ENCODE measurements around the gene TMEM123.
"Not testable (repeated sequence)": the region's sequence is repeated elsewhere in the genome, so short reads cannot be mapped to it uniquely, and the experiment has no call there.

The TMEM123 gene

GRCh38 chr11:102449651-102450570 lies 2.7 kb downstream of the TMEM123 start:
- no peak for DNase-seq (ENCODE audit: low read depth in 2 of 3, low spot score in 2 of 3)

DNA sequence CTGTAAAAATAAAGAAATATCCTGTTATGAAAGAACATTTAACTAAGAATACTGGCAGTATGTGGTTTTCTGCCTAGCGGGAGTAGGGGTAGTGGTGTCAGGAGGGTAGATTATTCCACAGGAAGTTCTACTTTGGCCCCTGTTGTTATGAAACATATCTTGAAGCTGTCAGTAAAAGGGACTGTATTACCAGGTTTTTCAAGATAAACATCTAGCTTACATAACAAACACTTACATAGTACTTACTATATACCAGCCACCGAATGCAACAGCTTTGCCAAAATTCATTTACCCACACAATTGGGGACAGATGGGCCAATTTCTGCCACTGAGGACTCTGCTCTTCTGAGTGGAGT lies 3.7 kb downstream of the TMEM123 start:
- DNase-seq (ENCODE audit: low read depth in 2 of 3, low spot score in 2 of 3), result no peak

GRCh38 chr11:102447941-102448868 lies 4.4 kb downstream of the TMEM123 start:
- no peak for DNase-seq (ENCODE audit: low read depth in 2 of 3, low spot score in 2 of 3)

DNA sequence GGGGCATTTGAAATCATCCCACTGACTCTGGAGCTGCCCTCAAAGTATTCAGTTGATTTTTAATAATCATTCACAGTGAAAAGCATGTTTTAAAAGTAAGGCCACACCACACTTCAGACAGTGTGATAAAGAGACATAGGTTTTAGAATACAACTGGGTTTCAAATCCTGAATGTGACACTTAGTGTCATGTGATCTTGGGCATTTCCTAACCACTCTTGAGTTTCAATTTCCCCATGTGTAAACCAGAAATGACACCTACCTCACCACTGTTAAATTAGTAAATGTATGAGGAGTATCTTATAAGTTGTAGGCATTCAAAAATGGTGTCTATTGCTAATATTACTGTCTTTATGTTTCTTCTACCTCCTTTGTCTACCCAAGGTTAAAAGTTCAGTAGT lies 5.4 kb downstream of the TMEM123 start:
- no peak for DNase-seq (ENCODE audit: low read depth in 2 of 3, low spot score in 2 of 3)

- no peak for DNase-seq (ENCODE audit: low read depth in 2 of 3, low spot score in 2 of 3)
These were observed 6.0 kb downstream of the TMEM123 start for GRCh38 chr11:102446606-102447005.

DNA sequence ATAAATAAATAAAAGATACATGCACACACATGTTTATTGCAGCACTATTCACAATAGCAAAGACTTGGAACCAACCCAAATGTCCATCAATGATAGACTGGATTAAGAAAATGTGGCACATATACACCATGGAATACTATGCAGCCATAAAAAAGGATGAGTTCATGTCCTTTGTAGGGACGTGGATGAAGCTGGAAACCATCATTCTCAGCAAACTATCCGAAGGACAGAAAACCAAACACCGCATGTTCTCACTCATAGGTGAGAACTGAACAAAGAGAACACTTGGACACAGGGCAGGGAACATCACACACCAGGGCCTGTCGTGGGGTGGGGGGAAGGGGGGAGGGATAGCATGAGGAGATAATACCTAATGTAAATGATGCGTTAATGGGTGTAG lies 7.9 kb downstream of the TMEM123 start:
- not testable (repeated sequence) for DNase-seq (ENCODE audit: low read depth in 2 of 3, low spot score in 2 of 3)

- DNase-seq (ENCODE audit: low read depth in 2 of 3, low spot score in 2 of 3), result not testable (repeated sequence)
These were observed 8.4 kb downstream of the TMEM123 start for GRCh38 chr11:102444142-102444541.

DNA sequence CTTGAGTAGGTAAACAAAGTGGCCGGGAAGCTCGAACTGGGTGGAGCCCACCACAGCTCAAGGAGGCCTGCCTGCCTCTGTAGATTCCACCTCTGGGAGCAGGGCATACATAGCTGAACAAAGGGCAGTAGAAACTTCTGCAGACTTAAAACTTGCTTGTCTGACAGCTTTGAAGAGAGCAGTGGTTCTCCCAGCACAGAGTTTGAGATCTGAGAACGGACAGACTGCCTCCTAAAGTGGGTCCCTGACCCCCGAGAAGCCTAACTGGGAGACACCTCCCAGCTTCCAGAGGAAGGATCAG lies 13.6 kb downstream of the TMEM123 start:
- not testable (repeated sequence) for DNase-seq (ENCODE audit: low read depth in 2 of 3, low spot score in 2 of 3)

DNA sequence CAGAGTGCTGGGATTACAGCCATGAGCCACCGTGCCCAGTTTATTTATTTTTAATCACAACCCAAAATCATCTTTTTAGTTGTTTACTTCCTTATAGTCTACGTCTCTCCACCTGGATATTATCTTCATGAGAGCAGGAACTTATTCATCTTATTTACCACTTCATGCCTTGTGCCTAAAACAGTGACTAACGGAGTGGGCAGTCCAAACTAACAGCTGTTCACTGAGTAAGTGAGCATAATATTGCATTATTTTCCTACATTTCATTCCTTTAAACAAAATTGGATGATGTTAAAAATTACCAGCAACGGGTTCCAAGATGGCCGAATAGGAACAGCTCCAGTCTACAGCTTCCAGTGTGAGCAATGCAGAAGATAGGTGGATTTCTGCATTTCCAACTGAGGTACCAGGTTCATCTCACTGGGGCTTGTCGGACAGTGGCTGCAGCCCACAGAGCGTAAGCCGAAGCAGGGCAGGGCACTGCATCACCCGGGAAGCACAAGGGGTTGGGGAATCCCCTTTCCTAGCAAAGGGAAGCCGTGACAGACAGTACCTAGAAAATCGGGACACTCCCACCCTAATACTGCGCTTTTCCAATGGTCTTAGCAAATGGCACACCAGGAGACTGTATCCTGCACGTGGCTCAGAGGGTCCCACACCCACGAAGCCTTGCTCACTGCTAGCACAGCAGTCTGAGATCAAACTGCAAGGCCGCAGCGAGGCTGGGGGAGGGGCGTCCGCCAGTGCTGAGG lies 14.1 kb downstream of the TMEM123 start:
- DNase-seq (ENCODE audit: low read depth in 2 of 3, low spot score in 2 of 3), result no peak

- no peak for DNase-seq (ENCODE audit: low read depth in 2 of 3, low spot score in 2 of 3)
These were observed 14.8 kb downstream of the TMEM123 start for GRCh38 chr11:102437727-102438126.

- no peak for DNase-seq (ENCODE audit: low read depth in 2 of 3, low spot score in 2 of 3)
These were observed 15.6 kb downstream of the TMEM123 start for GRCh38 chr11:102436976-102437375.

DNA sequence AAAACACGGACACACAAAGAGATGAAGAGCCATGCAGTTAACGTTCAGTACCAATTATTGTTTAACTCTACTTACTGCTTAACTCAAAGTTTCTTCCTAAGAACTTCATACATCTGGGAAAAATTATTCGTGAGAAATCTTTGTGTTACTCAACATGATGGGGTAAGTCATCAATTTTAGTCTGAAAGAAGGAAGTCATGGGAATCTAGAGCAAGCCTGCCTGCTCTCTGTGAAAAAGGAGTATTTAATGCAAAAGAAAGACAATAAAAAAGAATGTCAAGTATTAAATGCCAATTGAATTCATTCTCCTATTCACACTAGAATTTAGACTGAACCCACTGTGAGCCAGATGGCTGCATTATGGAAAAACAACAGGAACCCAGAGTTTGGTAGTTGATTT lies 16.0 kb downstream of the TMEM123 start:
- DNase-seq (ENCODE audit: low read depth in 2 of 3, low spot score in 2 of 3), result no peak

GRCh38 chr11:102435688-102436087 lies 16.9 kb downstream of the TMEM123 start:
- no peak for DNase-seq (ENCODE audit: low read depth in 2 of 3, low spot score in 2 of 3)

DNA sequence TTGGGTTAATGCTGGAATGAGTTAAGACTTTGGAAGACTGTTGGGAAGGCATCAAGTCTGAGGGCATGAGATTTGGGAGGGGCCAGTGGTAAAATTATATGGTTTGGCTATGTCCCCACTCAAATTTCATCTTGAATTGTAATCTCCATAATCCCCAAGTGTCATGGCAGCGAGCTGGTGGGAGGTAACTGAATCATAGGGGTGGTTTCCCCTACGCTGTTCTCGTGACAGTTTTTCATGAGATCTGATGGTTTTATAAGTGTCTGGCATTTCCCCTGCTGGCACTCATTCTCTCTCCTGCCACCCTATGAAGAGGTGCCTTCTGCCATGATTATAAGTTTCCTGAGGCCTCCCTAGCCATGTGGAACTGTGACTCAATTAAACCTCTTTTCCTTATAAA lies 19.0 kb downstream of the TMEM123 start:
- not testable (repeated sequence) for DNase-seq (ENCODE audit: low read depth in 2 of 3, low spot score in 2 of 3)

DNA sequence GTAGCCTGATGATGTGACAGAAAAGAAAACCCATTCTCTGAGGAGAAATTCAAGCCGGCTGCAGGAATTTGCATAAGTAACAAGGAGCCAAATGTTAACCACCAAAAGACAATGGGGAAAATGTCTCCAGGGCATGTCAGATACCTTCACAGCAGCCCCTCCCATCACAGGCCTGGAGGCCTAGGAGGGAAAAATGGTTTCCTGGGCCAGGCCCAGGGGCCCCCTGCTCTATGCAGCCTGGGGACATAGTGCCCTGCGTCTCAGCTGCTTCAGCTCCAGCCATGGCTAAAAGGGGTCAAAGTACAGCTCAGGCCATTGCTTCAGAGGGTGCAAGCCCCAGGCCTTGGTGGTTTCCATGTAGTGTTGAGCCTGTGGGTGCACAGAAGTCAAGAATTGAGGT lies 20.0 kb downstream of the TMEM123 start:
- not testable (repeated sequence) for DNase-seq (ENCODE audit: low read depth in 2 of 3, low spot score in 2 of 3)

GRCh38 chr11:102431404-102431803 lies 21.2 kb downstream of the TMEM123 start:
- no peak for DNase-seq (ENCODE audit: low read depth in 2 of 3, low spot score in 2 of 3)

- DNase-seq (ENCODE audit: low read depth in 2 of 3, low spot score in 2 of 3), result no peak
These were observed 22.3 kb downstream of the TMEM123 start for GRCh38 chr11:102430158-102430836.

GRCh38 chr11:102429691-102430090 lies 22.9 kb downstream of the TMEM123 start:
- no peak for DNase-seq (ENCODE audit: low read depth in 2 of 3, low spot score in 2 of 3)

- DNase-seq (ENCODE audit: low read depth in 2 of 3, low spot score in 2 of 3), result no peak
These were observed 23.3 kb downstream of the TMEM123 start for GRCh38 chr11:102429226-102429625.

GRCh38 chr11:102428696-102429095 lies 23.9 kb downstream of the TMEM123 start:
- DNase-seq (ENCODE audit: low read depth in 2 of 3, low spot score in 2 of 3), result no peak

DNA sequence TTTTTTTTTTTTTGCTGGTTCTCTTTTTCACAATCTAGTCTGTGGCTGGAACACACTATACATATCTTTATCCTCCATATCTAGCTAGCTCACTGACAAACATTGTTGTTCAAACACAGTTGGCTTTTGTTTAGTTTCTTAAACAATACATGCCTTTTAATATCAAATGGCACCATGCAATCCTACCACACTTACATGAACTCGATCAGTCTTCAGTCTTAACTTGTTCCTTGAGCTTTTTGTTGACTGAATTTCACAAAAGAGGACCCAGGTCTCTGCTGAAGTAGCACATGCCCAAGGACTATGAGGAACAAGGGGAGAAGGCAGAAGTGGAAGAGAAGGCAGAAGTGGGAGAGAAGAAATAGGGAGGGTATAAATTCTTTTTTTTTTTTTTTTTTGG lies 25.5 kb downstream of the TMEM123 start:
- DNase-seq (ENCODE audit: low read depth in 2 of 3, low spot score in 2 of 3), result no peak

Data from activated CD8-positive, alpha-beta memory T cell treated with anti-CD3 and anti-CD28 coated beads for 48 hours (primary cell).